Right lung (tissue), 5 donors: ENCODE measurements around the gene FAM171A1. TPM values are rescaled to one million over a fixed set of nuclear protein-coding genes. Genes with fewer than 3 reads are reported as not detected.
A peak's percentile ranks its signal among the peaks of the same experiment; 100 is the strongest.
"Not testable (repeated sequence)": the region's sequence is repeated elsewhere in the genome, so short reads cannot be mapped to it uniquely, and the experiment has no call there.

Source experiments
- DNase-seq, 2 donors: peaks; one replicate each; pipeline ENCODE4 v3.0.0-alpha.2; 2013
- polyA plus RNA-seq, 5 donors: library from polyadenylated mRNA; unstranded; fragments of 120-200 nt; gene quantifications; one replicate each; pipeline versions ENCODE4 v1.2.1 to v1.2.3, GENCODE V29; 2013; ENCODE audit warnings: inconsistent platforms in 1 of 5, low replicate concordance in 1 of 5; ENCODE audit not compliant: insufficient read length in 5 of 5, insufficient read depth in 1 of 5

Gene FAM171A1
- polyA plus RNA-seq, 5 donors = 54.4 to 67.0 (median 66.4) TPM

DNA sequence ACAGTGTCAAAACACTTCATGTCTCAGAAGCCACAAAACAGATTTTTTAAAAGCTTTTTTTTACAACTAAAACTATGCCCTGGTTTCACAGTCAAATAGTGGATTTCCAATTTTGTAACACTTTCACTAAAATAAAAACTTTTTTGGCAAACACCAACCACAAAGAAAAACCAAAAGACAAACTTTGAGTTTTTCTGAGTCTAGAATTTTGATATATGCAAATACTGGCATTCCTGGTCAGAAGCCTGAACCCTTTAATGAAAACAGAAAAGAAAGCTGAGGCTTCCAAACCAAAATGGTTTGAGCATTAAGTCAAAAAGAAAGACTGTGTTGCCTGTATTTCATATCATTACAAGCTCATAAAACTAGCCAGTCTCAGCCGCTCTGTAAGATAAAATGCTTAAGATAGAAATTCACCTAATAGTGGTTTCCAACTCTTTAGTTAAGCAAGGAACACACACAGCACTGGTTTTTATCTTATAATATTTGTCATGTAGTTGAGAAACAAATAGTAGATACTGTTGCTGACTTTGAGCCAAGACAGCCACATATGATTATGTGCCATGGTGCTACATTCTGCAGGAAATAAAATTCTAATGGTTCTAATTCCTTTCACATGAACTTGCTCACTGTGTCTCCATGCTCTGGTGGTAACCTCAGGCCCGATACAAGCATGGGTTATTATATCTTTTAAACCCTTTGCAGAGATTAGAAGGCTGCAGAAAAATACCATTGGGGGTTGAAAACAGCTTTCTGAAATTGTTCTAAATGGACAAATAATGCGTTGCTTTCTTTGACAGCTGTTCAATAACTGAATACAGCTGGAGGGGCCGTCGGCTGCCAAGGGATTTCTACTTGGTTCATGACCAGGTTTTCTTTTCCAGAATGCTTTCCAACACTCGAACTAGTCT lies 49.4 kb downstream of the FAM171A1 start:
- peak; percentile 91 to 94 for DNase-seq

DNA sequence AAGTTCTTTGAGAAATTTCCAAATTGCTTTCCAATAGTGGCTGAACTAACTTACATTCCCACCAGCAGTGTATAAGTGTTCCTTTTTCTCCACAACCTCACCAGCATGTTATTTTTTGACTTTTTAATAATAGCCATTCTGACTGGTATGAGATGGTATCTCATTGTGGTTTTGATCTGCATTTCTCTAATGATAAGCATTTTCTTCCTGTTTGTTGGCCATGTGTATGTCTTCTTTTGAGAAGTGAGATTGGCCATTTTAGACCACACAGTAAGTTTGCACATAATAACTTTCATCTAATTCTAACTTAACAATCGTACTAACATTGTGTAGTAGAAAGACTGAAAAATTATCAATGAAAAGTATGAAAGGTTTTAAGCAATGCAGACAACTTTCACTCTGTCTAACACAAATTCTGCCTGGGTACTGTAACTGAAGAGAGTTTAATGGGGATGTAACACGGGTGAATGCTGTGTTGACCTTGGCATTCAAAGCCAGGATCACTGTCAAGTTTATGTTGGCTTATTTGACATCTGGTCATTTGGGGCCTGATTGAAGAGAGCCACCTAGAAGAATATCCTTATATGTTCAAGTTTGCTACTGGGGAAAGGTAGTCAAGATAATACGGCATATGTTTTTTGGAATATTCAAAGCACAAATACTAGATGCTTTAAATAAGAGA lies 50.4 kb downstream of the FAM171A1 start:
- DNase-seq = no peak

DNA sequence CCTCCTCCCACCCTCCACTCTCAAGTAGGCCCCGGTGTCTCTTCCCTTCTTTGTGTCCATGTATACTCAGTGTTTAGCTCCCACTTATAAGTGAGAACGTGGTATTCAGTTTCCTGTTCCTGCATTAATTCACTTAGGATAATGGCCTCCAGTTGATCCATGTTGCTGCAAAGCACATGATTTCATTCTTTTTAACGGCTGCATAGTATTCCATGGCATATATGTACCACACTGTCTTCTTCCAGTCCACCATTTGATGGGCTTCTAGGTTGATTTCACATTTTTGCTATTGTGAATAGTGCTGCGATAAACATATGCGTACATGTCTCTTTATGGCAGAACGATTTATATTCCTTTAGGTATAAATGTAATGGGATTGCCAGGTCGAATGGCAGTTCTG lies 51.0 kb downstream of the FAM171A1 start:
- DNase-seq = no peak

DNA sequence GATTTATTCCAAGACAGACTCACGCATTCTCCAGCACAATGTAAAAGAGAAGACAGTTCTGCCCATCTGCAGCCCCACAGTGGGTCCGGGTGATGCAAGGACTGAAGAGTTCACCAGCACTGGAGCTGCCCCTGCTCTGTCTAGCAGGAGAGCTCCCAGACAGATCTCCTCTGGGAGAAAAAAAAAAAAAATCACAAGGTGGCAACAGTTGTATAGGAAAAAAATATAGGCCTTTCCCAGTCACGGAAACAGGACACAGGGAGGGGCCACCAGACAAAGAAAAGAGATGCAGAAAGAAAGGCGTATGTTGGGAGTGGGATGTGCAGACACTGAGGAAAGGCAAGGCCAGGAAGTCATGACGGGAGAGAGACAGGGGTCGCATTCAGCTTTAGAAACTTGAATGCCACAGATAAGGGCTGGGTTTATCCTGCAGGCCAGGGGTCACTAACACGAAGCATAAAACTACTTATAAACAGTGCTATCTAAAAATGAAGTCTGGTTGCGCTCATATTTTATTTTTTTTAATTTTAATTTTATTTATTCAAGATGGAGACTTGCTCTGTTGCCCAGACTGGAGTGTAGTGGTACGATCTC lies 54.1 kb downstream of the FAM171A1 start:
- no peak for DNase-seq

DNA sequence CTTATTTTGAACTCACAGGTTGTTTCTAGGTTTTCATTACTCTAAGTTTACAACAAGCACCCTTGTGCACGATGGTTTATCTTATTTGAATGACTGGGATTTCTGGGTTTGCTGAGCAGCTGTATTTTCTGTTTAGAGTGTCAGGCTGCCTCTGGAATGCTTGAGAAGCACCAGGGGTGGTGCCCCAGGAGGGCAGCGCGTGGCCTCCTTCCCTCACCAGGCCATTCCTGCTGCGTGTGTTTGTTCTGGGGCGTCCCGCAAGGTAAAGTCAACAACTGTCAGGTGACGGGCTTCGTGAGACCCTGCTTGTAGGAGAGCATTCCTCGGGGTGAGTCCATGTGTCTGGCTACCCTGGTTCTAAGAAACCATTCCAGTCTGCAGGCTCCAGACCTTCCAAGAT lies 54.9 kb downstream of the FAM171A1 start:
- DNase-seq = no peak

DNA sequence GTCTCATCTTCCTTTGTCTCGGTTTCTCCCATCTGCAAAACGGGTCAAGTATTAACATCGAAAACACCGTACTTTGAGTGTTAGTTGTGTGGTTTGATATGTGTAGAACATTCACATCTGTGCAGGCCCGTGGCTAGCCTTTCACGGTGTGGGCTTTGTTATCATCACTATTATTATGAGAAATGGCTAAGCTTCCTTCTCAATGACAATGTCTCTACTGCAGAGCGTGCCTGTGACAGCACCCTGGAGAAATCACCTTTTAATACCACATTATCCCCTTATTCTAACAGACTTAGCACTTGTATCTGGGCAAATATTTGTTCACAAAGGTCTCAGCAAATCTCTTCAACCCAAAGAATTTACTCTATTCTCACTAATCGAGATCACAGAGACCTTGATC lies 55.8 kb downstream of the FAM171A1 start:
- DNase-seq = no peak

DNA sequence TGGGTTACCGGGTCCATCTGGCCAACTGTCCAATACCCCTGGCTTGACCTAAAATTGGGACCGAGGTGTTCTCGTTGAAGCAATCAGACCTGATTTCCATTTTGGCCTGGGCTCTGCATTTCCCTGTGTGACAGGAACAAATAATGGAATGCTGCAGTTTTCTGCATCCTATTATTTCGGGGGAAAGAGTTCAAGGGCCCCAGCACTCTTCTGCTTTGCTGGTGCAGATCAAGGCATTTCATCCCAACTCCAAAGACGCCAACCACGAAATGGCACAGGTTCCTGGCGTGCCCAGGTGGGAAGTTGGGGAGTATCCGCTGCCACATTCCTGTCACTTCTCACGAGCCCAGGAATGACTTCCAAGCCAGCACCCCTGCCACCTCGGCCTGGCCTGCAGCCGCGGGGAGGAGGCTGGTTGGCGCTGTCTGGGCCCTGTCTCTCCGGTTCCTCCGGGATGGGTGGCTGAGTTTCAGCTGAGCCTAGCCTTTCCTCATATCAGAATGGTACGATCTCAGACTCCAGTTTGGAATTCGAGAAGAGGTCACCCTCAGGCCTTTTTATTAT lies 56.5 kb downstream of the FAM171A1 start:
- DNase-seq = no peak

DNA sequence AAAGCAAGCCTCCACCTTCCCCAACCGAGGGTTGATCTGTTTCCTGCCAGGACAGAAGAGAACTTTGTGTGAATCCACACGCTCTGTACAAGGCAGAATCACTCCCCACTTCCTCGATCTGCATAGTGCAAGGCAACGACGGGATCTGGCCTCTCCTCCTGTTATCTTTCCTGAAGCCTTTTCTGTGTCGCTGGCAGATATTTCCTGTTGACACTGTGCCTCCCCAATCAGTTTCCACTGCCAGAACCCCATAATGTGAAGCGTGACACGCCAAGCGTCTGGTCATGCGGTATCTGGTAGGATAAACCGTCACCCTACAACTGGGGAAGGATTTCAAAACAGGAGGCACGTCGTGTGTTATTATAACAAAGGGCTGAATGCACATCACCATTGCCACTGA lies 57.2 kb downstream of the FAM171A1 start:
- peak; percentile 50 to 62 for DNase-seq

DNA sequence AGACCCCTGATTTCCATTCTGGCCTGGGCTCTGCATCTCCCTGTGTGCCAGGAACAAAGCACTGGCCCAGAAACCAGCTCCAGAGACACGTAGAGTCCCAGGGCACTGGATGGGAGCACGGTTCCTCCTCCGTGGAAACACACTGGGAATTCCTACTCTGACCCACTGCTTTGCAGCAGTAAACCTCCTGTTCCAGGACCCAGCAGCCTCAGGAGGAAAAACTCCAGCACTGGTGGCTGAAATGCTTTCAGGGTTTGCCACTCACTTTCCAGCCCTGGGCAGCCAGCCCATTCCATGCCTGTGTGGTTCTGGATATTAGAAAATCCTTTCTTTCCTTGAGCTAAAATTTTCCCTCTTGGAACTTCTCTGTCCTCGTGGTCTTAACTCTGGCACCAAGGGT lies 58.0 kb downstream of the FAM171A1 start:
- DNase-seq = no peak

DNA sequence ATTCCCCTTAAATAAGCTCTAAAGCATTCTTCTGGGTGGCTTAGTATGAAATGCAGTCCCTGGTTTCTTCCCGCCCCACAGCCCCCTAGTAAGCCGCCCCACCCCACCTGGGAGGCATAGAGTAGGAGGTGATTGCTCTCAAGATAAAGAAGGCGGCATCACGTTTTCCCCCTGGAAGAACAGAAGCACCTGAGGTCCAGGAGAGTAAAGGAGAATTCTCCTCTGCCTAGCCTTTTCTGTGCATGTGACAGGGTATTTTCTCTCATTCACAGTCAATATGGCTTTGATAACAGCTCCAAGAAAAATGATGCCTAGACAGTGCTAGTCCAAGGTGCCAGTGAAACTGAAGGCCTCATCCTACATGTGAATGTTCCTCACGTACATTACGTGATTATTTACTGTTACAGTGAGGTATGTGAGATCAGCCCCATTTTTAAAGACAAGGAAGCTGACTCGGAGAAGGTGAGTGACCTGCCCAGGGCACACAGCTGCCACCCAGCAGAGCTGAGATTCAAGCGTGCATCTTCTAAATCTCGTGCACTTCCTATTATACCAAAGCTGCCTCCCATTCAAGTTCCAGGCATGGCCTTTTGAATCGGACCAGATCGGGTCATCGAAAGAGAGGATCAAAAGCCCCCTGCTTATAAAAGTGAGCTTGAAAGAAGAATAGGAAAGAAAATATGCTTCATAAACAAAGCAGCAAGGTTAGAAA lies 59.4 kb downstream of the FAM171A1 start:
- DNase-seq = no peak

DNA sequence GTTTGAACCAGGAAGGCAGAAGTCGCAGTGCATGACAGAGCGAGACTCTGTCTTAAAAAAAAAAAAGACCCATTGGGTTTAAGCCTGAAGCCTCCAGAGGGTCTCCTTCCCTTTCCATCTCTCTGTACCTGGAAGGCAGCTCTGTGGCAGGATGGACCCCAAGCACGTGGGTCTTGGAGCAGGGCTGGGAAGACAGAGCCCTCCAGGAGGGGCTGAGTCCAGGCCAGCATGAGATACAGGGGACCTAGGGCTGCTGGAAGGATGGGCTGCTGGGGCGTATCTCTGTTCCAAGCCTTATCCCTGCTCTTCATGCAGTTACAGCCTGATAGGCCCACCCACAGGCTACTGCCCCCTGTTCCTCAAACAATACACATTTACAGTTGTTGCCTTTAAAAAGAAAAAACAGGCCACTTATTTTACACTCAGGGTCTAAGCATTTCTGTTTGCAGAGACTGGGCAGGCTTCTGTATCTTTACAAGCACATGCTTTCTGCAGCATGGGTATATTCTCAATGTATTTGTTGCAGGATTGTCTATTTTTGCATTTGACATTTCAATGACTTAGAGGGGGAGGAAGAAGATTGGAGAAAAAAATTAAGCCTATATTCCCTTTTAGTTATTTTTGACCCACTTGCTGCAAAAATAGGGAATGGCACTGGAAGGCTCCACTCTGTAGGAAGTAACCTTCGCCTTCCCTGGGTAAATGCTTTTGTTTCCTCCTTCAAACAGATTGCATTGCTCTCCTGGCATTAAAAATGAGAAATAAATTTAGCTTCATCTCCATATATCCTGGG lies 60.1 kb downstream of the FAM171A1 start:
- DNase-seq = no peak

DNA sequence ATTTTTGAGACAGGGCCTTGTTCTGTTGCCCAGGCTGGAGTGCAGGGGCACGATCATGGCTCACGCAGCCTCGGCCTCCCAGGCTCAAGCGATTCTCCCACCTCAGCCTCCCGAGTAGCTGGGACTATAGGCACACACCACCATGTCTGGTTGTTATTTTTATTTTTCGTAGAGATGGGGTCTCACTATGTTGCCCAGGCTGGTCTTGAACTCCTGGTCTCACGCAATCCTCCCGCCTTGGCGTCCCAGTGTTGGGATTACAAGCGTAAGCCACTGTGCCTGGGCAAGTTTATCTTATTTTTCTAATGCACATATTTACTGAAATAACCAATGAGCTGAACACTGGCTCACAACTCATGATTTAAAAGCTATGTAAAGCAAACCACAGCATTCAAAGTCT lies 61.9 kb downstream of the FAM171A1 start:
- DNase-seq = no peak

DNA sequence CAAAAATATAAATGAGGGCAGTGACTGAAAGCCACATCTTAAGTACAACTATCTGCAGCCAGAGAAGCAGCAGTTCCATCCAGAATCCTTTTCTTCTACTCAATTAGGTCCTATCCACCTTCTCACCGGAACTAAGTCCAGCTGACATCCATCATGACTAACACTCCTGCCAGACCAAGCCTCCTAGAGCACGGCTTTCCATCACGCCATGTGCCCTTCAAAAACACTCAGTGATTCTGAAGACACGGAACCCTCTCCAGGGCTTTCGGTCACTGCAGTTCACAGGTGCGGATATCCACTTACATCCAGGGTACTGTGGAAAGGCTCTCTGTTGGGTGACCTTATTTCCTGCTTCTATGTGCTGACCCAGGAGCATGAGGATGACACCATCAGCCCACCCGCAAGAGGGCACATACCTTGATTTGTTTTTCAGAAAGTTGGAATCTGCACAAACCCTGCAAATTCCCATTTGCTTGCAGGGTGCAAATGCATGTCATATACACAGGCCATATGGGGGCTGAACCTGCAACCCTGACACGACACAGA lies 64.3 kb downstream of the FAM171A1 start:
- DNase-seq = no peak

DNA sequence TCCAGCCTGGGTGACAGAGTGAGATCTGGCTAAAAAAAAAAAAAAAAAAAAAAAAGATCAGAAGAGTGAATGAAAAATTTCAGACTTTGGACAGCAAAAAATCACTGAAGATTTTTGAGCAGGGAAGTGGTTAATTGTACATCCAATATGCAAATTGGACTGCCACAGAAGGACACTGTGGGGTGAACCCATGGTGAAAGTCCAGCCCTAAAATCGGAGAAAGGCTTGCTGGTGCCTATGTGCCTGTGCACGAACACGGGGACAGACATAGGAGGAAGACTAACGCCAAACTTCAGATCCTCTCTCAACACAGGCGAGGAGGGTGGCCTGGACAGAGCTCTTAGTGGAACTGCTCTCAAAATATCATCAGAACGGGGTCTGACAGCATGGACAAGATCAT lies 65.5 kb downstream of the FAM171A1 start:
- DNase-seq = no peak

DNA sequence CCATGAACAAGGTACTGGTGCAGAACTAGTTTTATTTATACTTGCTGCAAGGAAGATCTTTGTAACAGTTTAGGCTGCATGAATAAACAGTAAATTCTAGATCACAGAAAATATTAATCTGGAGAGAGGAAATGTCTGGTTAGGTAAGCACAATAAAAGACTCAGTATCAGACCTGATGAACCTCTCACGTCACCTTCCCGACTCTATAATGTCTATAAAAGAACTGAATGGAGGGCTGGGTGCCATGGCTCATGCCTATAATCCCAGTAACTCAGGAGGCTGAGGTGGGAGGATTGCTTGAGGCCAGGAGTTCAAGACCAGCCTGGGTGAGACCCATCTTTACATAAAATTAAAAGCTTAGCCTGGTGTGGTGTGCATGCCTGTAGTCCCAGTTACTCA lies 65.9 kb downstream of the FAM171A1 start:
- DNase-seq = no peak

DNA sequence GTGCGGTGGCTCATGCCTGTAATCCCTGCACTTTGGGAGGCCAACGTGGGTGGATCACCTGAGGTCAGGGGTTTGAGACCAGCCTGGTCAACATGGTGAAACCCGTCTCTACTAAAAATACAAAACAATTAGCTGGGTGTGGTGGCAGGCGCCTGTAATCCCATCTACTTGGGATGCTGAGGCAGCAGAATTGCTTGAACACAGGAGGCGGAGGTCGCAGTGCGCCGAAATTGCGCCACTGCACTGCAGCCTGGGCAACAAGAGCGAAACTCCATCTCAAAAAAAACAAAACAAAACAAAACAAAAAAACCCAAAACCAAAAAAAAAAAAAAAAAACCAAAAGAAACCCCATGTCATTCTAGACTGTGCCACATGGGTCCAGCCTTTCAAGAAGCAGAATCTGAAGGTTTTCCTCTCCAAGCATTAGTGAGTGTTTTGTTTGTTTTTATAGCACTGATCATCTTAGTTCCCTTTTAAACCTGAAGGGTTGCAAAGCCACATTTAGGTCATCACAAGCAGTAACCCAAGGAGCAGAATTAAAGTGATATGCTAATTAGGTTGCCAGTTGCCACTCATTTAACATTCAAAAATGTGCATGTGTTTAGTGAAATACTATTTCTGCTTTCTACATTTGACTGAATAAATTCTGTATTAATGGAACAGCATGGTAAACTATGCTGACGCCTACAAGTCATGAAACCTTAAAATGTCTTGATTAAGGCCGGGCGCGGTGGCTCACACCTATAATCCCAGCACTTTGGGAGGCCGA lies 68.7 kb downstream of the FAM171A1 start:
- DNase-seq = not testable (repeated sequence)

DNA sequence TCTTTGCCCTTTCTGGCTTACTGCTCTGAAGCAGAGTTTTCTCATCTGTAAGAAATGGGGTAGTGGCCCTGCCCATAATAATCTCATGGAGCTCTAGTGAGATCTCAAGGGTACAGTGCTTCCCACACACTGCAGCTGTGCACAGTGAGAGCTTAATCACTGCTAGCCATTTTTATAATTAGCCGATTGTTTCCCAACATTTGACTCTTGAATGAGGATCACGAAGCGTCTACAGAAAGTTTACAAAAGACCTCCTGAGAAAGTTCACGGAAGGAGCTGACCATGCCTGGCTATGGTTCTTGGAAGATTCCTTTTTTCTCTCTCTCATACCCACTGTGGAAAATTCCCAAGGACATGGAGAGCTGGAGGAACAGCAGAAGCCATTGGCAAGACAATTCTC lies 70.4 kb downstream of the FAM171A1 start:
- DNase-seq = no peak

DNA sequence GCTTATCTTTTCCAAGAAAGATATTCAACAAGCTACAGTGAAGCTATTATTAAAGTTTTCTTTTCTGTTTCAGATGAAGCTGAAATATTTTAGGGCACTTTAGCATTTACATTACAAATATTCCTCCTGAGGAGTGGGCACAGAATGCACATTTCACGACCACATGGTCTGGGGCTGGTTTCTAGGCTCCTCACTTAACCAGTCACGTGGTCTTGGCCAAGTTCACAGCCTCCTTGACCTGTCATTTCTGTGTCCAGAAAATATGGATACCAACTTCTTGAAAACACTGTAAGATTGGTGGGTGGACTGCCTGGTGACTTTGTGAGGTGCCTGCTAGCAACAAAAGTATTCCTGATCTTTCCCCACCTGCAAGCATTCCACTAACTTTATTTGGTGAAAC lies 70.9 kb downstream of the FAM171A1 start:
- no peak for DNase-seq

DNA sequence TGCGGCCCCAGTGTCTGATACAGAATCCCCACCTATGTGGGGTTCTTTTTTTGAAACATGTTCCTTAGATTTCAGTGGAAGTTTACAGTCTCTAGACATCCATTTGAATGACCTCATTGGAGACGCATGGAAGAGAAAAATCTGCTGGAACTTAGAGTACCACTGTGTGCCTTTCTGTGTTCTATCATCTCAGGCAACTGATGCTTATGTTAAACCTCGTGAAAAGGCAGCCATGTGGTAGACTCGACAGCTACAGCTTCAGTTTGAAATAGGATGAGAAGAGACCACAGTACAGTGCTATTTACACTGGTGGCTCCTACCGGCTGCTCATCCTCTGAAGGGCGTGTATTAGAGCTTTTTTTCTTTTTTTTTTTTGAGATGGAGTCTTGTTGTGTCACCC lies 74.4 kb downstream of the FAM171A1 start:
- no peak for DNase-seq
